GM21447 (cell line): ENCODE results near the gene MUC5B.
"Not testable (repeated sequence)": the region's sequence is repeated elsewhere in the genome, so short reads cannot be mapped to it uniquely, and the experiment has no call there.

Source experiments
- ATAC-seq: cut with Tn5 transposase; IDR thresholded peaks from one replicate; pipeline ENCODE4 v1.9.1; 2021; ENCODE audit not compliant: unreplicated experiment

Gene MUC5B

GRCh38 chr11:1242751-1243150 is 19.9 kb downstream of the MUC5B start:
- ATAC-seq: not testable (repeated sequence)

DNA sequence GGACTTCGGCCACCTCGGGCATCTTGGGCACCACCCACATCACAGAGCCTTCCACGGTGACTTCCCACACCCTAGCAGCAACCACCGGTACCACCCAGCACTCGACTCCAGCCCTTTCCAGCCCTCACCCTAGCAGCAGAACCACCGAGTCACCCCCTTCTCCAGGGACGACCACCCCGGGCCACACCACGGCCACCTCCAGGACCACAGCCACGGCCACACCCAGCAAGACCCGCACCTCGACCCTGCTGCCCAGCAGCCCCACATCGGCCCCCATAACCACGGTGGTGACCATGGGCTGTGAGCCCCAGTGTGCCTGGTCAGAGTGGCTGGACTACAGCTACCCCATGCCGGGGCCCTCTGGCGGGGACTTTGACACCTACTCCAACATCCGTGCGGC is 20.7 kb downstream of the MUC5B start:
- not testable (repeated sequence) for ATAC-seq

DNA sequence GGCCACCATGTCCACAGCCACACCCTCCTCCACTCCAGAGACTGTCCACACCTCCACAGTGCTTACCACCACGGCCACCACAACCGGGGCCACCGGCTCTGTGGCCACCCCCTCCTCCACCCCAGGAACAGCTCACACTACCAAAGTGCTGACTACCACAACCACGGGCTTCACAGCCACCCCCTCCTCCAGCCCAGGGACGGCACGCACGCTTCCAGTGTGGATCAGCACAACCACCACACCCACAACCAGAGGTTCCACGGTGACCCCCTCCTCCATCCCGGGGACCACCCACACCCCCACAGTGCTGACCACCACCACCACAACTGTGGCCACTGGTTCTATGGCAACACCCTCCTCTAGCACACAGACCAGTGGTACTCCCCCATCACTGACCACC is 21.7 kb downstream of the MUC5B start:
- ATAC-seq: not testable (repeated sequence)

GRCh38 chr11:1245717-1246116 is 22.9 kb downstream of the MUC5B start:
- not testable (repeated sequence) for ATAC-seq

DNA sequence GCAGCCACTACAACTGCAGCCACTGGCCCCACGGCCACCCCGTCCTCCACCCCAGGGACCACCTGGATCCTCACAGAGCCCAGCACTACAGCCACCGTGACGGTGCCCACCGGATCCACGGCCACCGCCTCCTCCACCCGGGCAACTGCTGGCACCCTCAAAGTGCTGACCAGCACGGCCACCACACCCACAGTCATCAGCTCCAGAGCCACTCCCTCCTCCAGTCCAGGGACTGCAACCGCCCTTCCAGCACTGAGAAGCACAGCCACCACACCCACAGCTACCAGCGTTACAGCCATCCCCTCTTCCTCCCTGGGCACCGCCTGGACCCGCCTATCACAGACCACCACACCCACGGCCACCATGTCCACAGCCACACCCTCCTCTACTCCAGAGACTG is 23.4 kb downstream of the MUC5B start:
- not testable (repeated sequence) for ATAC-seq

DNA sequence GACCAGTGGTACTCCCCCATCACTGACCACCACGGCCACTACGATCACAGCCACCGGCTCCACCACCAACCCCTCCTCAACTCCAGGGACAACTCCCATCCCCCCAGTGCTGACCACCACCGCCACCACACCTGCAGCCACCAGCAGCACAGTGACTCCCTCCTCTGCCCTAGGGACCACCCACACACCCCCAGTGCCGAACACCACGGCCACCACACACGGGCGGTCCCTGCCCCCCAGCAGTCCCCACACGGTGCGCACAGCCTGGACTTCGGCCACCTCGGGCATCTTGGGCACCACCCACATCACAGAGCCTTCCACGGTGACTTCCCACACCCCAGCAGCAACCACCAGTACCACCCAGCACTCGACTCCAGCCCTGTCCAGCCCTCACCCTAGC is 24.2 kb downstream of the MUC5B start:
- ATAC-seq: not testable (repeated sequence)

DNA sequence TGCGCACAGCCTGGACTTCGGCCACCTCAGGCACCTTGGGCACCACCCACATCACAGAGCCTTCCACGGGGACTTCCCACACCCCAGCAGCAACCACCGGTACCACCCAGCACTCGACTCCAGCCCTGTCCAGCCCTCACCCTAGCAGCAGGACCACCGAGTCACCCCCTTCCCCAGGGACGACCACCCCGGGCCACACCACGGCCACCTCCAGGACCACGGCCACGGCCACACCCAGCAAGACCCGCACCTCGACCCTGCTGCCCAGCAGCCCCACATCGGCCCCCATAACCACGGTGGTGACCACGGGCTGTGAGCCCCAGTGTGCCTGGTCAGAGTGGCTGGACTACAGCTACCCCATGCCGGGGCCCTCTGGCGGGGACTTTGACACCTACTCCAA is 26.1 kb downstream of the MUC5B start:
- not testable (repeated sequence) for ATAC-seq

- ATAC-seq: not testable (repeated sequence)
These were observed 27.5 kb downstream of the MUC5B start for GRCh38 chr11:1250411-1250810.

DNA sequence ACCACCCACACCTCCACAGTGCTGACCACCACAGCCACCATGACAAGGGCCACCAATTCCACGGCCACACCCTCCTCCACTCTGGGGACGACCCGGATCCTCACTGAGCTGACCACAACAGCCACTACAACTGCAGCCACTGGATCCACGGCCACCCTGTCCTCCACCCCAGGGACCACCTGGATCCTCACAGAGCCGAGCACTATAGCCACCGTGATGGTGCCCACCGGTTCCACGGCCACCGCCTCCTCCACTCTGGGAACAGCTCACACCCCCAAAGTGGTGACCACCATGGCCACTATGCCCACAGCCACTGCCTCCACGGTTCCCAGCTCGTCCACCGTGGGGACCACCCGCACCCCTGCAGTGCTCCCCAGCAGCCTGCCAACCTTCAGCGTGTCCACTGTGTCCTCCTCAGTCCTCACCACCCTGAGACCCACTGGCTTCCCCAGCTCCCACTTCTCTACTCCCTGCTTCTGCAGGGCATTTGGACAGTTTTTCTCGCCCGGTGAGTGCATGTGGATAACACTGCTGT is 28.4 kb downstream of the MUC5B start:
- ATAC-seq: no peak

GRCh38 chr11:1252371-1253102 is 29.7 kb downstream of the MUC5B start:
- ATAC-seq: no peak

DNA sequence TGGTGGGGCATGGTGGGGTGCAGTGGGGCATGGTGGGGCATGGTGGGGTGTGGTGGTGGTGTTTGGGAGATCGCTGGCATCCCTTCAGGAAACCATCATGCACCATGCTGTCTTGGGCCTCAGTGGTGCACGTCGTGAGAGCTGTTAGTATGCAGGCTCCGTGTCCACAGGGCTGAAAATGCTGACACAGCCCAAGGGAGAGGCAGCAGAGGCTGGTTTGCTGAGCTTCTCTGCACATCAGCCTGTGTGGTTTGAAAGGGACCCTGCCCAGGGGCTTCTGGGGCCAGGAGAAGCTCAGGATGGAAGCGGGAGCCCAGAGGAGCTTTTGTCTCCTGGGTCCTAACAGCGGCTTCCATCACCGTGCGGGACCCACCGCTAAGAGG is 30.2 kb downstream of the MUC5B start:
- ATAC-seq: no peak

- no peak for ATAC-seq
These were observed 31.3 kb downstream of the MUC5B start for GRCh38 chr11:1254086-1254648.

GRCh38 chr11:1254733-1255132 is 31.9 kb downstream of the MUC5B start:
- ATAC-seq: no peak

GRCh38 chr11:1255151-1255550 is 32.3 kb downstream of the MUC5B start:
- ATAC-seq: no peak

DNA sequence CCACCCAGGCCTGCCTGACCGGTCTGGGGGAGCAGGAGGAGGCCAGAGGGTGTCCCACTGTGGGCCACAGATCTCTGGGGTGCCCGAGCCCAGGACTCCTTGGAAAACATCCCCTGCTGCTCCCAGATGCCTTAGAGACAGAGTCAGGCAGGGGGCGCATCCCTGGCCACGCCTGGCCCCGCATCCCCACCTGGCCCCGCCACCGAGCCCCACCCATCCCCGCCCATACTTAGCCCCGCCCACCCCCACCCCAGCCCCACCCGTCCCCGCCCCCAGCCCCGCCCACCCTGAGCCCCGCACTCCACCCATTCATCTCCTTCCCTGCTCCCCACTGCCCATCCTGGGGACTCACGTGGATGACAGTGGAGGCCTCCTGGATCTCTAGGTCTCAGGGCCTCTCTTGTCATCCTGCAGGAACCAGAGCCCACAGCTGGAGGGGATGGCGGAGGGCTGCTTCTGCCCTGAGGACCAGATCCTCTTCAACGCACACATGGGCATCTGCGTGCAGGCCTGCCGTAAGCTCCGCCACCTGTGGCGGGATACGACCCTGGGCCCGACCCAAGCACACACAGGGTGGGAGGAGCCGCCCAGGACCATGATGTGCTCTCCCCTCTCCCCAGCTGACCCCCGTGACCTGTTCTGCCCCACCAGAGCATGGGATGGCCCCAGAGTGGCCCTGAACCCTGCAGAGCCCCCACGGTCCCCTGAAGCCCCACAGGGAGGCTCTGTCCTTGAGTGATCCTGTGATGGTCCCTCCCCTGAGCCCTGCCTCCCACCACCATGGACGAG is 33.6 kb downstream of the MUC5B start:
- ATAC-seq: no peak

DNA sequence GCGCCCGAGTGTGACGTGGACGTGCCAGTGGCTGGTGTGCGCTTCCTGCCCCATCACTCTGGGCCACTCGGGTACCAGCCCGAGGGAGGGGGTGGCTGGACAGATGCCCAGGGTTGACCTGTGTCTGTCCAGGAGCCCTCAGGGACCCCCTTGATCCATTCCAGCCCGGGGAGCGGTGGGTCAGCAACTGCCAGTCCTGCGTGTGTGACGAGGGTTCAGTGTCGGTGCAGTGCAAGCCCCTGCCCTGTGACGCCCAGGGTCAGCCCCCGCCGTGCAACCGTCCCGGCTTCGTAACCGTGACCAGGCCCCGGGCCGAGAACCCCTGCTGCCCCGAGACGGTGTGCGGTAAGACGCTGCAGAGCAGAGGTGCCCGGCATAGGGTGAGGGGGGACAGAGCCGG is 34.5 kb downstream of the MUC5B start:
- ATAC-seq: no peak

- no peak for ATAC-seq
These were observed 35.0 kb downstream of the MUC5B start for GRCh38 chr11:1257916-1258315.

GRCh38 chr11:1258401-1259075 is 35.7 kb downstream of the MUC5B start:
- no peak for ATAC-seq

DNA sequence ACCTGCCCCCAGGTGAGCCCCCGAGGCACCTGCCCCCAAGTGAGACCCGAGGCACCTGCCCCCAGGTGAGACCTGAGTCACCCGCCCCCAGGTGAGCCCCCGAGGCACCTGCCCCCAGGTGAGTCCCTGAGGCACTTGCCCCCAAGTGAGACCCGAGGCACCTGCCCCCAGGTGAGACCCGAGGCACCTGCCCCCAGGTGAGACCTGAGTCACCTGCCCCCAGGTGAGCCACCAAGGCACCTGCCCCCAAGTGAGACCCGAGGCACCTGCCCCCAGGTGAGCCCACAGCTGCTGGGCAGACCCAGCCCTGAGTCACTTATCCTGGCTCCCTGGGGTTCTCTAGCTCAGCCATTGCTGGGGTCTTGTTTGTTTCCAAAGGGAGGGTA is 36.2 kb downstream of the MUC5B start:
- no peak for ATAC-seq

DNA sequence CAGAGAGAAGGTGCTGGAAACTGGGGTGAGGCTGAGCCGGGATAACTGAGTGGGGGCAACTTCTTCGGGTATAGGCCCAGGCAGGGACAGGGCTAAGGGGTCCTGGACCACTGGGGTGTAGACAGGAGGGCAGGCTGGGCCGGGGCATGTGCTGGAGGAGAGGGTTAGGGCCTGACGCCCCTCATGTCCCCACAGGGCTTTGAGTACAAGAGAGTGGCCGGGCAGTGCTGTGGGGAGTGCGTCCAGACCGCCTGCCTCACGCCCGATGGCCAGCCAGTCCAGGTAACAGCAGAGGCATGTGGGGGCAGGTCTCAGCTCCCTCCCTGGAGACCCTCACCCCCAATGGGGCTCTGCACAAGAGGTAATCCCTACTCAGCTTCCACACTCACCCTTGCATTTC is 36.7 kb downstream of the MUC5B start:
- no peak for ATAC-seq

DNA sequence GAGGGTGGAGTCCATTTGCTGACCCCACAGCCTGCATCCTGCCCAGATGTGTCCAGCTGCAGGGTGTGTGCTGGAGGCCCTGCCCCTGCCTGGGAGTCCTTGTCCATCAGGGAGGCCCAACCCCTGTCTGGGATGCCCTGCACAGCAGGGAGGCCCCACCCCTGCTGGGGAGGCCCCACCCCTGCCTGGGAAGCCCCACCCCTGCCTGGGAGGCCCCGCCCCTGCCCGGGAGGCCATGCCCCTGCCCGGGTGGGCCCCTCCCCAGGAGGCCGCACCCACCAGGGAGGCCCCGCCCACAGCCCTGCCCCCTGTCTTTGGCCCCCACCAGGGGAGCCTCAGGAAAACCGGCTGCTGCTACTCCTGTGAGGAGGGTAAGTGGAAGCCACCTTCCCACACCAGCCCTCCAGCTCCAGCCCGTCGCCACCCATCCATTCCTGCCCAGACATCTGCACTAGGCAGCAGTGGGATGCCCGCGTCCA is 37.2 kb downstream of the MUC5B start:
- ATAC-seq: no peak
